Epidermal melanocyte (primary cell): ENCODE results near the gene ERP27.

Source experiments
- DNase-seq: peaks from one replicate; pipeline ENCODE4 v3.0.0; 2011; ENCODE audit warnings: low spot score; ENCODE audit not compliant: insufficient read length

ERP27 gene

GRCh38 chr12:14871886-14872285 lies 66.5 kb downstream of the ERP27 start:
- no peak for DNase-seq

- DNase-seq: no peak
Observed at GRCh38 chr12:14871247-14871646, 67.1 kb downstream of the ERP27 start.

- DNase-seq: no peak
Observed at GRCh38 chr12:14868916-14869506, 69.3 kb downstream of the ERP27 start.
